D341Med (cell line): ENCODE results near the gene ERICH6.
A peak's percentile ranks its signal among the peaks of the same experiment; 100 is the strongest.

ENCODE experiments used
- DNase-seq: peaks from one replicate; pipeline ENCODE4 v3.0.0; 2012; ENCODE audit warnings: low spot score

The ERICH6 gene

GRCh38 chr3:150736903-150737832 lies 33.4 kb upstream of the ERICH6 start:
- DNase-seq: peak; percentile 47

GRCh38 chr3:150736316-150736719 lies 32.6 kb upstream of the ERICH6 start:
- no peak for DNase-seq

GRCh38 chr3:150734795-150735119 lies 31.0 kb upstream of the ERICH6 start:
- no peak for DNase-seq

- no peak for DNase-seq
Observed at GRCh38 chr3:150733936-150734794, 30.4 kb upstream of the ERICH6 start.

GRCh38 chr3:150733373-150733935 lies 29.7 kb upstream of the ERICH6 start:
- no peak for DNase-seq

GRCh38 chr3:150729682-150730360 lies 26.1 kb upstream of the ERICH6 start:
- no peak for DNase-seq

GRCh38 chr3:150727653-150728502 lies 24.2 kb upstream of the ERICH6 start:
- DNase-seq: no peak

- DNase-seq: no peak
Observed at GRCh38 chr3:150725548-150725947, 21.8 kb upstream of the ERICH6 start.

GRCh38 chr3:150723946-150724345 lies 20.2 kb upstream of the ERICH6 start:
- DNase-seq: no peak

GRCh38 chr3:150722267-150722666 lies 18.5 kb upstream of the ERICH6 start:
- DNase-seq: no peak

- peak; percentile 58 for DNase-seq
Observed at GRCh38 chr3:150721285-150722130, 17.8 kb upstream of the ERICH6 start.

GRCh38 chr3:150720444-150720843 lies 16.7 kb upstream of the ERICH6 start:
- no peak for DNase-seq

GRCh38 chr3:150710097-150710496 lies 6.4 kb upstream of the ERICH6 start:
- DNase-seq: no peak

GRCh38 chr3:150703299-150703755 lies 393 bp downstream of the ERICH6 start:
- DNase-seq: peak; percentile 37

GRCh38 chr3:150699068-150699639 lies 4.6 kb downstream of the ERICH6 start:
- no peak for DNase-seq

- DNase-seq: no peak
Observed at GRCh38 chr3:150697646-150698045, 6.1 kb downstream of the ERICH6 start.

- DNase-seq: no peak
Observed at GRCh38 chr3:150691414-150692040, 12.2 kb downstream of the ERICH6 start.

GRCh38 chr3:150687613-150688012 lies 16.1 kb downstream of the ERICH6 start:
- DNase-seq: no peak

- no peak for DNase-seq
Observed at GRCh38 chr3:150682824-150683223, 20.9 kb downstream of the ERICH6 start.
